Testis (tissue), 3 donors: Measurements from ENCODE around the gene DIDO1. TPM values are rescaled to one million over a fixed set of nuclear protein-coding genes. Genes with fewer than 3 reads are reported as not detected.

ENCODE experiments used
- DNase-seq: peaks from one replicate; pipeline ENCODE4 v3.0.0-alpha.2; 2019
- H3K27ac ChIP-seq, 2 donors: fragments of 200-600 bp; sonication (generic); one replicate each; pipeline ENCODE4 v1.5.1; 2019
- H3K27me3 ChIP-seq: fragments of 200-600 bp; sonication (generic); one replicate; pipeline ENCODE4 v1.5.1; 2019
- H3K36me3 ChIP-seq: fragments of 200-600 bp; sonication (generic); one replicate; pipeline ENCODE4 v1.5.1; 2017; ENCODE audit warnings: low read depth; ENCODE audit errors: missing control alignments
- H3K4me1 ChIP-seq: fragments of 200-600 bp; sonication (generic); one replicate; pipeline ENCODE4 v1.5.1; 2019
- H3K4me3 ChIP-seq, 2 donors: fragments of 200-600 bp; sonication (generic); one replicate each; pipeline ENCODE4 v1.5.1; 2017 to 2019
- H3K9me3 ChIP-seq: fragments of 200-600 bp; sonication (generic); one replicate; pipeline ENCODE4 v1.5.1; 2017
- POLR2A ChIP-seq: fragments of 450-650 bp; IDR thresholded peaks from one replicate; pipeline ENCODE4 v1.6.1; 2017; ENCODE audit warnings: antibody characterized with exemption, mild to moderate bottlenecking, moderate library complexity
- WGBS, 2 donors: methylation state at CpG; one replicate each; pipeline ENCODE4 v1.1.5; 2018; 5-methylcytosine and 5-hydroxymethylcytosine counted together
- intact Hi-C: fragments of 100-400 bp; cut with DNase I; formaldehyde crosslinking; loops from one replicate; pipeline ENCODE4 v1.15.1; 2023; ENCODE audit warnings: low total_unique reads
- polyA plus RNA-seq: library from polyadenylated mRNA; stranded (reverse); fragments of 350-450 nt; fragmentation: Illumina TruSeq; extraction: RNeasy Lipid Tissue Mini Kit (QIAGEN cat#74804); gene quantifications from one replicate; pipeline ENCODE4 v1.2.3, GENCODE V29; 2014; ENCODE audit warnings: low read depth, low replicate concordance; ENCODE audit not compliant: insufficient read depth
- total RNA-seq, 2 donors: library from RNA; depleted of rRNA; stranded (reverse); fragments of >200 nt; gene quantifications; one replicate each; pipeline ENCODE4 v1.2.3, GENCODE V29; 2016
- TF ChIP-seq, protein P1 (sequence below), 3 experiments: fragments of 450-650 bp in 2 of 3; fragments of 200-600 bp in 1 of 3; sonication (generic) in 1 of 3; IDR thresholded peaks; one replicate each; pipeline ENCODE4 v1.5.1; 2016 to 2019; ENCODE audit warnings: antibody characterized with exemption in 3 of 3, mild to moderate bottlenecking in 2 of 3, moderate library complexity in 1 of 3

The DIDO1 gene
- total and polyA plus RNA-seq, 3 donors from 2014 or later, result 50.5 to 99.7 (median 98.6) TPM

- Histone ChIP-seq H3K4me3 (no peak overlapping the region), H3K9me3 (no peaks in the 10 kb centered on the region), H3K4me1 (peaks cover 6% of the 10 kb centered on the region), H3K36me3 (no peaks in the 10 kb centered on the region), H3K27ac (no peak overlapping the region), H3K27me3 (no peaks in the 10 kb centered on the region)
- 72 to 77% methylated on average over 15 of the region's 15 CpGs for WGBS, 2 donors
- TF ChIP-seq POLR2A, result no peak
- TF ChIP-seq, protein P1, sequence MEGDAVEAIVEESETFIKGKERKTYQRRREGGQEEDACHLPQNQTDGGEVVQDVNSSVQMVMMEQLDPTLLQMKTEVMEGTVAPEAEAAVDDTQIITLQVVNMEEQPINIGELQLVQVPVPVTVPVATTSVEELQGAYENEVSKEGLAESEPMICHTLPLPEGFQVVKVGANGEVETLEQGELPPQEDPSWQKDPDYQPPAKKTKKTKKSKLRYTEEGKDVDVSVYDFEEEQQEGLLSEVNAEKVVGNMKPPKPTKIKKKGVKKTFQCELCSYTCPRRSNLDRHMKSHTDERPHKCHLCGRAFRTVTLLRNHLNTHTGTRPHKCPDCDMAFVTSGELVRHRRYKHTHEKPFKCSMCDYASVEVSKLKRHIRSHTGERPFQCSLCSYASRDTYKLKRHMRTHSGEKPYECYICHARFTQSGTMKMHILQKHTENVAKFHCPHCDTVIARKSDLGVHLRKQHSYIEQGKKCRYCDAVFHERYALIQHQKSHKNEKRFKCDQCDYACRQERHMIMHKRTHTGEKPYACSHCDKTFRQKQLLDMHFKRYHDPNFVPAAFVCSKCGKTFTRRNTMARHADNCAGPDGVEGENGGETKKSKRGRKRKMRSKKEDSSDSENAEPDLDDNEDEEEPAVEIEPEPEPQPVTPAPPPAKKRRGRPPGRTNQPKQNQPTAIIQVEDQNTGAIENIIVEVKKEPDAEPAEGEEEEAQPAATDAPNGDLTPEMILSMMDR (IDR thresholded peaks at IDR 0.05), result no peak
- DNase-seq, result no peak
- intact Hi-C loops, result no loop called here
Measured at GRCh38 chr20:62882426-62882825, 43.9 kb downstream of the DIDO1 start.

GRCh38 chr20:62881662-62882395 lies 44.5 kb downstream of the DIDO1 start:
- no peaks in the 10 kb centered on the region for H3K27me3 ChIP-seq
- TF ChIP-seq POLR2A, result no peak
- TF ChIP-seq, protein P1 (IDR thresholded peaks at IDR 0.05), result no peak

DNA sequence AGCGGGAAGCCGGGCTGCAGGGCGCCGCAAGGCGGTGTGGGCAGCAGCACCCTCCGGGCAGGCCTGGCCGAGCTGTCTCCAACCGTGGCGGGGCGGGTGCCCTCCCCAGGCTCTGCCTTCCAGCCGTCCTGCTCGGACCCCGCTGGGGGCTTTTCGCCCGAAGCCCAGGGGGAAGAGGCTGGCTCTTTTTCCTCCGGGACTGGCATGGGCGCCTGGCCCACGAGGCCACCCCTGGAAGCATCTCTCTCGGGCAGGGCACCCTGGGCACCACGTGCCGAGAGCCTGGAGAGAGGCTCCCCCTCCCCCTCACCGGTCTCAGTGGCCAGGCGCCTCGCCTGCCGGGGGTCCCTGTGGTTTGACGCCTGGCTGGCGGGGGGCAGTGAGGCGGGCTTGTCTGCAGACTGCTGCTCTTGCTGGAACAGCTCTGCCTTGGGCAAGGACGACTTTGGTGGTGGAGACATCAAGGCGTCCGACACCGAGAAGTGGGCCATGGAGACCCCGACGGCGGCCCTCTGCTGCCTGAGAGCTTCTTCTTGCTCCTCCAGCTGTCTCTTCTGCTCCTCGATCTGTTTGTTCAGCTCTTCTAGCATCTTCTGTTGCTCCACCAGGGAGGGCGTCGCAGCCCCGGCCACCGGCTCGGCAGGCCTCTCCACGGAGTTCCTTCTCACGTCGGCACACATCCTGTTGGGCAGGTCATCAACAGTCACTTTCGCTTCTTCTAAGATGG lies 45.2 kb downstream of the DIDO1 start:
- DNase-seq, result no peak
- Histone ChIP-seq H3K36me3 (no peaks in the 10 kb centered on the region), H3K27me3 (no peaks in the 10 kb centered on the region), H3K27ac (no peak overlapping the region), H3K9me3 (no peaks in the 10 kb centered on the region), H3K4me3 (peak overlapping the region in 1 of 2 donors; percentile 3), H3K4me1 (peaks cover 18% of the 10 kb centered on the region)
- no peak for TF ChIP-seq POLR2A
- TF ChIP-seq, protein P1 (IDR thresholded peaks at IDR 0.05), result no peak
- WGBS, 2 donors, result 70 to 84% methylated on average over 29 to 36 of the region's 45 CpGs
- intact Hi-C loops, result no loop called here

More at GRCh38 chr20:62881662-62882395, 44.5 kb downstream of the DIDO1 start:
- Histone ChIP-seq H3K4me3 (no peak overlapping the region), H3K27ac (no peak overlapping the region), H3K36me3 (no peaks in the 10 kb centered on the region), H3K4me1 (peaks cover 10% of the 10 kb centered on the region), H3K9me3 (no peaks in the 10 kb centered on the region)
- 63 to 65% methylated on average over 46 of the region's 46 CpGs for WGBS, 2 donors
- DNase-seq, result no peak
- intact Hi-C loops, result no loop called here

DNA sequence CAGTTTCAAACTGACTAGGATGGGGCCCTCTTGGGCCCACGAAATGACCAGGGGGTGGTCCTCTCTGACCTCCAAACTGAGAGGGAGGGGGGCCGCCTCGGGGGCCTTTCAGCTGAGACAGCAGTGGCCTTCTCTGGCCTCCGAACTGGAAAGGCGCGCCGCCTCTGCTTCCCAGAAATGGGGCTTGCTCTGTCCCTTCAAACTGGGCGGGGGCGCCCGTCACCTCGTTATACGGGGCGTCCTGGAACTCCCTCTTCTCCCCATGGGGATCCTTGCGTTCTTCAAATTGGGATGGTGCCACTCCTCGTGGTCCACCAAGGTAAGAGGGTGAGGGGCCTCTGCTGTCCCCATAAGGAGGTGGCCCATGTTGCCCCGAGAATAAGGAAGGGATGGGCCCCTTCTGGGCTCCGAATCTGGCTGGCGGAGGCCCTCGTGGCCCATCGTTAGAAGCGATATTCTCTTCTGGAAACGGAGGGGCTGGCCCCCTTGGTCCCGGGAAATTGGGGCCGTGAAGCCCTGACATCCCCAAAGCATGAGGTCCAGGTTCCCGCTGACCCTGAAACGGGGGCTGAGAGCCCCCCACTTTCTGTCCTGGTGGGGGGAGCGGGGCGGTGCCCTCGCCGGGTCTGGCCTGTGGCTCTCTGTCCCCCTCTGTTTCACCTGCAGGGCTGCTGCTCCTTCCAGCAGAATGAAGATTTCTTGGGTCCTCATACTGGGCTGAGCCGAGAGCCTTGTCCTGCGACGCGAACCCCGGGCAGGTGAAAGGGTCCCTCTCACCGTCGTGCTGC lies 46.0 kb downstream of the DIDO1 start:
- Histone ChIP-seq H3K9me3 (no peaks in the 10 kb centered on the region), H3K27ac (no peak overlapping the region), H3K4me3 (peak overlapping the region in 1 of 2 donors; percentile 3), H3K36me3 (no peaks in the 10 kb centered on the region), H3K4me1 (peaks cover 22% of the 10 kb centered on the region), H3K27me3 (no peaks in the 10 kb centered on the region)
- intact Hi-C loops, result no loop called here
- 75 to 96% methylated on average over 9 to 37 of the region's 37 CpGs for WGBS, 2 donors
- no peak for DNase-seq
- TF ChIP-seq, protein P1 (IDR thresholded peaks at IDR 0.05), result no peak
- TF ChIP-seq POLR2A, result no peak
